Measurements from ENCODE around the gene SCG2. TPM values are rescaled to one million over a fixed set of nuclear protein-coding genes. Genes with fewer than 3 reads are reported as not detected.

The SCG2 gene
- polyA plus RNA-seq, 1 donor (not counting 4 experiments of a cell fraction or from before 2014, with no cell fraction given): 0.10 TPM

DNA sequence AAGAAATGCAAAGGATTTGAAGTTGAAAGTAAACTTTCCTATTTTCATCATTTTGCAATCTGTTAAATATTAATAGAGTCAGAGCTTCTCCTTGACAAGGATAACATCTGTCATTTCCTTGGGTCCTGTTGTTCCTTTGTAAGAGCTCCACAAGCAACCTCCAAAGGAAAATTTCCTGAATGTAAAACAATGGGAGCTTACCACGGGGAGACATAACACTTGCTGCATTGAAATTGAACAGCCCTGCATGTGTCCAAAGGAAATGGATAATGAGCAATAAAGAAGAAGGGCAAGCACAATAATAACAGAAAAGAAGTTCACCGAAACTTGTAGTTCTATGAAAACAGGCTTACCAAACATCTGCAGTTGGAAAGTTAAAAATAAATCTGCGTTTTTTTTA is 42.0 kb upstream of the SCG2 start:
- Histone ChIP-seq H3K9ac (ENCODE audit: control insufficient read depth, extremely low read depth, insufficient read depth, low read length) (no peak overlapping the region), H3K27ac (ENCODE audit: control insufficient read depth, insufficient read depth, low read length) (no peak overlapping the region), H3K36me3 (ENCODE audit: control insufficient read depth in 2 of 2, extremely low read depth in 1 of 2, insufficient read depth in 2 of 2, low read length in 2 of 2) (no peaks in the 10 kb centered on the region), H3K27me3 (ENCODE audit: control insufficient read depth, extremely low read depth, insufficient read depth, low read length) (no peaks in the 10 kb centered on the region), H4K20me1 (ENCODE audit: control insufficient read depth, extremely low read depth, insufficient read depth, low read length) (no peaks in the 10 kb centered on the region), H3K79me2 (ENCODE audit: control insufficient read depth, insufficient read depth, low read length) (no peaks in the 10 kb centered on the region), H3K9me3 (ENCODE audit: control insufficient read depth, low read depth, low read length) (no peaks in the 10 kb centered on the region), H3K4me2 (ENCODE audit: control insufficient read depth, extremely low read depth, insufficient read depth, low read depth, low read length) (no peak overlapping the region), H2AFZ (ENCODE audit: control insufficient read depth, low read length) (no peak overlapping the region), H3K9me1 (ENCODE audit: control insufficient read depth, extremely low read depth, insufficient read depth, low read length) (no peaks in the 10 kb centered on the region), H3K4me1 (ENCODE audit: control insufficient read depth, extremely low read depth, insufficient read depth, low read length) (peaks cover 8% of the 10 kb centered on the region), H3K4me3 (ENCODE audit: control insufficient read depth in 2 of 3, extremely low read depth in 1 of 3, insufficient read depth in 2 of 3, low read depth in 1 of 3, low read length in 3 of 3) (no peak overlapping the region)
- no peak for FAIRE-seq
- DNase-seq (ENCODE audit: low read depth, low spot score): no peak
- dilution Hi-C loops (cut with MboI; ENCODE audit: extremely low pct_ligation_motif_present, low sequenced_read_pairs): no loop called here
- no peak for TF ChIP-seq CTCF (optimal IDR thresholded peaks at IDR 0.05 in 1 of 3, IDR thresholded peaks at IDR 0.05 in 1 of 3, conservative IDR thresholded peaks at IDR 0.05 in 1 of 3; ENCODE audit: extremely low read depth in 1 of 3, insufficient read depth in 2 of 3, low read length in 3 of 3)
- TF ChIP-seq EZH2 (IDR thresholded peaks at IDR 0.05; ENCODE audit: low read length): no peak

GRCh38 chr2:223643309-223643708 is 41.1 kb upstream of the SCG2 start:
- Histone ChIP-seq H2AFZ (ENCODE audit: control insufficient read depth, low read length) (no peak overlapping the region), H3K9ac (ENCODE audit: control insufficient read depth, extremely low read depth, insufficient read depth, low read length) (no peak overlapping the region), H3K9me1 (ENCODE audit: control insufficient read depth, extremely low read depth, insufficient read depth, low read length) (no peaks in the 10 kb centered on the region), H3K79me2 (ENCODE audit: control insufficient read depth, insufficient read depth, low read length) (no peaks in the 10 kb centered on the region), H3K9me3 (ENCODE audit: control insufficient read depth, low read depth, low read length) (no peaks in the 10 kb centered on the region), H3K4me1 (ENCODE audit: control insufficient read depth, extremely low read depth, insufficient read depth, low read length) (peaks cover 8% of the 10 kb centered on the region), H3K27me3 (ENCODE audit: control insufficient read depth, extremely low read depth, insufficient read depth, low read length) (no peaks in the 10 kb centered on the region), H3K4me2 (ENCODE audit: control insufficient read depth, extremely low read depth, insufficient read depth, low read depth, low read length) (no peak overlapping the region), H4K20me1 (ENCODE audit: control insufficient read depth, extremely low read depth, insufficient read depth, low read length) (no peaks in the 10 kb centered on the region), H3K36me3 (ENCODE audit: control insufficient read depth in 2 of 2, extremely low read depth in 1 of 2, insufficient read depth in 2 of 2, low read length in 2 of 2) (no peaks in the 10 kb centered on the region), H3K27ac (ENCODE audit: control insufficient read depth, insufficient read depth, low read length) (no peak overlapping the region), H3K4me3 (ENCODE audit: control insufficient read depth in 2 of 3, extremely low read depth in 1 of 3, insufficient read depth in 2 of 3, low read depth in 1 of 3, low read length in 3 of 3) (no peak overlapping the region)
- dilution Hi-C loops (cut with MboI; ENCODE audit: extremely low pct_ligation_motif_present, low sequenced_read_pairs): no loop called here
- no peak for FAIRE-seq
- DNase-seq (ENCODE audit: low read depth, low spot score): no peak
- TF ChIP-seq CTCF (optimal IDR thresholded peaks at IDR 0.05 in 1 of 3, IDR thresholded peaks at IDR 0.05 in 1 of 3, conservative IDR thresholded peaks at IDR 0.05 in 1 of 3; ENCODE audit: extremely low read depth in 1 of 3, insufficient read depth in 2 of 3, low read length in 3 of 3) (no peak), EZH2 (IDR thresholded peaks at IDR 0.05; ENCODE audit: low read length) (no peak)

All from keratinocyte (primary cell).